OCI-LY3 (cell line): ENCODE results near the gene CCIN.

Experiments
- EZH2phosphoT487 ChIP-seq: fragments of 200-600 bp; shearing (Covaris generic); IDR thresholded peaks from 2 replicates; pipeline ENCODE4 v1.6.1; 2018; ENCODE audit warnings: antibody characterized with exemption, mixed run types, low read depth
- TF ChIP-seq, protein P1 (sequence below): fragments of 200-600, 300-600 bp; sonication (generic); IDR thresholded peaks from 2 replicates; pipeline ENCODE4 v1.5.1; 2014; ENCODE audit warnings: antibody characterized with exemption, low read length, low read depth

DNA sequence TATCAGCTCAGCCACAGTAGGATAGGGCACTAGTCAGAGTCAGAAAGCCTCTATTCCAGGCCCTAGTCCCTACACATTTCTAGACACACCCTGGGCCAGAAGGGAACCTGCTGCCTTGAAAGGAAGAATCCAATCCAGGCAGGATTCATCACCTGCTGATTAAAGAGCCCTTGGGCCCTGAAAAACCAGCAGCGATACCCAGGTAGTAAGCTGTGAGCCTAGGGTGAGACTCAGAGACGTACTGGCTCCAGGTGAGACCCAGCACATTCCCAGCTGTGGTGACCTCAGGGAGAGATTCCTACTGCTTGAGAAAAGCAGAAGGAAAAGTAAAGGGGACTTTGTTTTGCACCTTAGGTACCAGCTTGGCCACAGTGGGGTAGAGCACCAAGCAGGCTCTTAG, 4.7 kb downstream of the CCIN start:
- TF ChIP-seq, protein P1, sequence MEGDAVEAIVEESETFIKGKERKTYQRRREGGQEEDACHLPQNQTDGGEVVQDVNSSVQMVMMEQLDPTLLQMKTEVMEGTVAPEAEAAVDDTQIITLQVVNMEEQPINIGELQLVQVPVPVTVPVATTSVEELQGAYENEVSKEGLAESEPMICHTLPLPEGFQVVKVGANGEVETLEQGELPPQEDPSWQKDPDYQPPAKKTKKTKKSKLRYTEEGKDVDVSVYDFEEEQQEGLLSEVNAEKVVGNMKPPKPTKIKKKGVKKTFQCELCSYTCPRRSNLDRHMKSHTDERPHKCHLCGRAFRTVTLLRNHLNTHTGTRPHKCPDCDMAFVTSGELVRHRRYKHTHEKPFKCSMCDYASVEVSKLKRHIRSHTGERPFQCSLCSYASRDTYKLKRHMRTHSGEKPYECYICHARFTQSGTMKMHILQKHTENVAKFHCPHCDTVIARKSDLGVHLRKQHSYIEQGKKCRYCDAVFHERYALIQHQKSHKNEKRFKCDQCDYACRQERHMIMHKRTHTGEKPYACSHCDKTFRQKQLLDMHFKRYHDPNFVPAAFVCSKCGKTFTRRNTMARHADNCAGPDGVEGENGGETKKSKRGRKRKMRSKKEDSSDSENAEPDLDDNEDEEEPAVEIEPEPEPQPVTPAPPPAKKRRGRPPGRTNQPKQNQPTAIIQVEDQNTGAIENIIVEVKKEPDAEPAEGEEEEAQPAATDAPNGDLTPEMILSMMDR: no peak
- no peak for TF ChIP-seq EZH2phosphoT487
